ENCODE results near the gene FHIP2A.
"Not testable (repeated sequence)": the region's sequence is repeated elsewhere in the genome, so short reads cannot be mapped to it uniquely, and the experiment has no call there.

FHIP2A gene, protein sequence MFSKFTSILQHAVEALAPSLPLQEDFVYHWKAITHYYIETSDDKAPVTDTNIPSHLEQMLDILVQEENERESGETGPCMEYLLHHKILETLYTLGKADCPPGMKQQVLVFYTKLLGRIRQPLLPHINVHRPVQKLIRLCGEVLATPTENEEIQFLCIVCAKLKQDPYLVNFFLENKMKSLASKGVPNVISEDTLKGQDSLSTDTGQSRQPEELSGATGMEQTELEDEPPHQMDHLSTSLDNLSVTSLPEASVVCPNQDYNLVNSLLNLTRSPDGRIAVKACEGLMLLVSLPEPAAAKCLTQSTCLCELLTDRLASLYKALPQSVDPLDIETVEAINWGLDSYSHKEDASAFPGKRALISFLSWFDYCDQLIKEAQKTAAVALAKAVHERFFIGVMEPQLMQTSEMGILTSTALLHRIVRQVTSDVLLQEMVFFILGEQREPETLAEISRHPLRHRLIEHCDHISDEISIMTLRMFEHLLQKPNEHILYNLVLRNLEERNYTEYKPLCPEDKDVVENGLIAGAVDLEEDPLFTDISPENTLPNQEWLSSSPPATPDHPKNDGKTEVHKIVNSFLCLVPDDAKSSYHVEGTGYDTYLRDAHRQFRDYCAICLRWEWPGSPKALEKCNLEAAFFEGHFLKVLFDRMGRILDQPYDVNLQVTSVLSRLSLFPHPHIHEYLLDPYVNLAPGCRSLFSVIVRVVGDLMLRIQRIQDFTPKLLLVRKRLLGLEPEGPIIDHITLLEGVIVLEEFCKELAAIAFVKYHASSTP

DNA sequence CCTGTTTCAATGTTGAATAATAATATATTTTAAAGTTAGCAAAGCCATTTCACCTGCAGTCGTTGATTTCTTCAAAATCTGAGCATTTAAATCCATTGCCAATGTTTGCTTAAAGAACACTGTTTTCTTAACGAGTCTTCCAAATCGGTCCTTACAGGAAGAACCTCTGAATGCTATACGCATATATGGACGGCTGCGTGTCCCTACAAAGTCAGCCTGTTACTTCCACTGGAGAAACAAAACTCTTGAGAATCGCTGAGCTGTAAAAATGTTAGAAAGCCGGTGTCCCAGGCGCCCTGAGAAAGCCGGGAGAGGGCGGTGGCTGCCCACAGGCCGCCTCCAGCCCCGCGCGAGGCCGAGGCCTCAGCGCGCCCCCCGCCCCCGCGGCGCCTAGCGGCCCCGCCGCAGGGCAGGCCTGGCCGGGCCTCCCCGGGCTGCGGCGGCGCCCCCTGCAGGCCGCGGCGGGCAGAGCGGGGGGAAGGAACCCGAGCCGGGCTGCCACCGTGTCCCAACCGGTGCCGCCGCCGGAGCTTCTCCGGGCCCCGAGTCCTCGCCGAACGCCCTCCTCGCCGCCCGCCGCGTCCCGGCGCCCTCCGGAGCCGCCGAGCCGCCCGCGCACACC, at the start of gene FHIP2A:
Gene FHIP2A, plus strand, starts transcription at position 488 of the 622 bp plus-strand sequence. CDS start 299 bp downstream, outside the sequence.
- DNase-seq: peak; percentile 84

DNA sequence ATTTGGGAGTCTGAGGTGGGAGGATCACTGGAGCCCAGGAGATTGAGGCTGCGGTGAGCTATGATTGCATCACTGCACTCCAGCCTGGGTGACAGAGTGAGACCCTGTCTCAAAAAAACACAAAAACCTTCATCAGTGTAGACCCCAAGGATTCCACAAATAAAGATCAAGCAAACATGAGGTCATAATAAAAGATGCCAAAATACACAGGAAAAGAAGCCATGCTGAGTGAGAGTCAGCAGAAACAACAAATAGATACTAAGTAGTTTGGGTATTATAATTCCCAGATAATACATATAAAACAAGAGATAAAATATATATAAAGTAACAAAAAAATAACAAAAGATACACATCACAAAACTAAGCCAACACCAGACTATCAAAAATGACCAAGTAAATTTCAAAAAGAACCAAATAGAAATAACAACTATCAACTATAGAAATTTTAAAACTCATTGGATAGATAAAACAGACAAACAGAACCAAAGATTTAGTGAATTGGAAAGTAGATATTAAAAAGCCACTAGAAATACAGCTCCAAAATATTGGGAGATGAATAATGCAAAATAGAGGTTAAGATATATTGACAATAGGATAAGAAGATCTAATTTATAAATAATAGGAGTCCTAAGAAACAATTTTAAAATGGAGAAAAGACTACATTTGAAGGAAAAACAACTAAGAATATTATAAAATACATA, 48.9 kb upstream of the FHIP2A start:
- no peak for DNase-seq

DNA sequence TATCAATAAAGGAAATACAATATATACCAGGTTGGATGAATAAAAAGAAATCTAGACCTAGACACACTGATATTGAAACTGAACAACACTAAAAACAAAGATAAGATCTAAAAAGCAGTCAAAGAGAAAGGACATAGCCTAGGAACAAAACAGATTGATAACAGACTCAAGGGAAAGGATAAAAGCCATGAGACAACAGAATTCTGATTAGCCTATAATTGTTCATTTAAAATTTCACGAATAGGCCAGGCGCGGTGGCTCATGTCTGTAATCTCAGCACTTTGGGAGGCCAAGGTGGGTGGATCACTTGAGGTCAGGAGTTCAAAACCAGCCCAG, 48.4 kb upstream of the FHIP2A start:
- no peak for DNase-seq

DNA sequence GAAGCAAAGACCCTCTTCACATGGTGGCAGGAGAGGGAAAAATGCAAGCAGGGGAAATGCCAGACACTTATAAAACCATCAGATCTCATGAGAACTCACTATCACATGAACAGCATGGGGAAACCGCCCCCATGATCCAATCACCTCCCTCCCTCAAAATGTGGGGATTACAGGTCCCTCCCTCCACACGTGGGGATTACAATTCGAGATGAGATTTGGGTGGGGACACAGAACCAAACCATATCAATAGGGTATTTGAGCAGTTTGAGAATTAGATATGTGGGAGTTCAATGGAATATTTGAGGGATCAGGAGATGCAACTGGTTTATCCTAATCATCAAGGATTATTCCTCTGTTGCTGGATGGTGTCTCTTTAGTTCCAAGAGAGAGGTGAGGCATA, 46.5 kb upstream of the FHIP2A start:
- DNase-seq: not testable (repeated sequence)

DNA sequence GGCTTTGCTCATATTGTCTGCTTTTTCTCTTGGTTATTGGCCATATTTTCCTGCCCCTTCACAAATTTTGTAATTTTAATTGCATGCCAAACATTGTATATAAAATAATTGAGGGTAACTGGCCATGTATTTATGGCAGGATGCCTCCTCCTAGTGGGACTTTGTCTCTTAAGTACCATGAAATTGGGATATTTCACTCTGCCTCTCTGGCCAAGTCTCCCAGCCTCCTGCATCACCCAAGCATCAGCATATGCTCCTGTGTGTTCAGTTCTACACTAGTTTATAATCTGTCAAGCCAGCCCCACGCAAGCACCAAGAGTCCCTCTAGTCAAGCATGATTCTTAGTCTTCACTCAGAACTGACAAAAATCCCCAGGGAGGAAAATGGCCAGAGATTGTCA, 44.2 kb upstream of the FHIP2A start:
- DNase-seq: no peak

DNA sequence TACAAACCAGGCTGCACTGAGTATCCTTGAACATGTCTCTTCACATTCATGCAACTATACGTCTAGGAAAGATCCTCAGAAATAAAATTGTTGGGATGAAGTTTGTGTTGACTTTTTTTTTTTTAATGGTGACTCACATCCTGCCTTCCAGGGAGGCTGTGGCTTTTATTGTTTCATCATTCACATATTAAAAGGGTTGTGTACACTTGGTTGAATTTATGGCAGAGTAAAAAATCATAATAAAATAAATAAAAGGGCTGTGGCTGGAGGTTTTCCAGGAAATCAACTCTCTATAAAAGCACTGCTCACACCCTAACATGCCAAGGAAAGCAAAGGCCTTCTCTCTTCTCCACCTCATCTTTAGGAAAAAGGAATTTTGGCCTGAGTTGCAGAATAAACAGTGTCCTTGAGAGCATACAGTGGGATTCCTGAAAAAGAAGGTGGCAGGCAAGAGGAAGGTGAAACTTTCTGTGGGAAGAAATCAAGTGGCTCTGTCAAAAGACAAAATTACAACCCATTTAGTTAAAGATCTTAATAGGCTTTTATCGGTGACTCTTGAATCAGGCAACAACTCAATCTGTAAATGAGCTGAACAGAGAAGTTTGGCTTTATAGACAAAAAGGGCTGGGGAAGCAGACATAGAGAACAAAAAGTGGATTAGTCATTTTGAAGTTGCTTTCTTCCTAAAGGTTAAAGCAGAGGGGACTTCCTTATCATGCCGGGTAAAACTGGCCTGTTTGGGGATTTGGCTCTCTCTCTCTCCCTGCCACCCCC, 41.6 kb upstream of the FHIP2A start:
- DNase-seq: peak; percentile 92

DNA sequence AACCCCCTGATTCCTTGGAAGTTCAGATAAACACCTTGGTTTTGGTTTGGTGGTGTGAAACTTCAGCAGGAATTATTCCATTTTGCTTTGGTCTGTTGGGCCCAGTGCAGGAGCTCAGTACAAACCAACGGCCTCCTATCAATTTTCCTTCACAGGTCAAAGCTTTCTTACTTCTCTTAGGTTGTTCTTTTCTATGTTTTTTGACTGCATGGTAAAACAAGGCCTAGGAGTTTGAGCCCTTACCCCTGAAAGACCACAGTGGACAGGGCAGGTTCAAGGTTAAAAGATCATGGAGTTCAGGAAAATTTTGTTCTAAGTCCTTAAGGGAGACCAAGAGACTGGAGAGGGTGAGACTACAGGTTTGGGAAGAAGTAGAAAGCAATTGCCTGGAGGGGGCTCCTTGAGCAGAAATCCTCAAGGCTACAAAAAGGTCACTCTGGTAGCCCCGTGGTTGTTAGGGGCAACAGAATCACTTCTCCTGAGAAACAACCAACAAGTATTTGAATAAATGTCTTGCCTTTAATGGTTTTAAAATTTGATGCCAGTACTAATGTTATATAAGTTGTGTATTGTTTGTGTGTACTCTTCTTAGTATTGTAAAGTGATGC, 40.9 kb upstream of the FHIP2A start:
- no peak for DNase-seq

DNA sequence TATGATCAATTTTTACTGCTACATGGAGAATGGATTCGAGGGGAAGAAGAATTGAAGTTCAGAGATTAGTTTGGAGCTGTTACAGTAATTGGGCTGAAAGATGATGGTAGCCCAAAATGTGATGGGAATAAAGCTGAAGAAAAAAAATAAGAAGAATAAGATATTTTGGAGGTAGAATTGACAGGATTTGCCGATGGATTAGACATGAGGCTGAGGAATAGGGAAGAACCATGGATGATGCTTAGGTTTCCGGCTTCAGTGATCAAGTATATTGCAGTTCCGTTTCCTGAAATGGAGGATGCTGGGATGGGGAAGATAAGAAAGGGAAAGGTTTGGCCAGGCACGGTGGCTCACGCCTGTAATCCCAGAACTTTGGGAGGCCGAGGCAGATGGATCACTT, 38.9 kb upstream of the FHIP2A start:
- DNase-seq: no peak

DNA sequence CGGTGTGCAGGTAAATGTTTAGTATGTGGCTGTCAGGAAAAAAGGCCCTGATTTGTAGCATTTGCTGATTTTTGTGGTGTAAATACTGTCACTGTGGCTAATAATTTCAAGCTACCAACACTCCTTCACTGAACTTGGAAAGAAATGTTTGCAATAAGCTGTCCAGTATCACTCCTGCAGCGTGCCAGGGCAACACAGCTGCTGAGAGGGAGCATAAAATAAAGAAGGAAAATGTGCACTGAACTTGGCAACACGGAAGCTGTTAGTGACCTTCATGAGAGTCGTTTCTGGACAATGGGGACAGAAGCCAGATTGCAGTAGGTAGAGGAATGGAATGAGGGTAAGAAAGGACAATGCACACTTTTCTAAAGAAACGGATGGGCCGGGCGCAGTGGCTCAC, 37.9 kb upstream of the FHIP2A start:
- DNase-seq: no peak

DNA sequence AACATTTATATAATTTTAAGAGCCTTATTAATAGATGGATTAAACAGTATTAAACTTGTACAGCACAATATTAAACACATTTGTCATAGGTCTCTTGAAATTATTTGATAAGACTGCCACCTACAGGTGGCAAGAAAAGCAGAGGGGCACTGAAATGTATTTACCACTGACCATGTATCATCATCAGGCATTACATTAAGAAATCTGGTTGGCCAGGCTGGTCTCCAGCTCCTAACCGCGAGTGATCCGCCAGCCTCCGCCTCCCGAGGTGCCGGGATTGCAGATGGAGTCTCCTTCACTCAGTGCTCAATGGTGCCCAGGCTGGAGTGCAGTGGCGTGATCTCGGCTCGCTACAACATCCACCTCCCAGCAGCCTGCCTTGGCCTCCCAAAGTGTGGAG, 35.1 kb upstream of the FHIP2A start:
- peak; percentile 56 for DNase-seq

DNA sequence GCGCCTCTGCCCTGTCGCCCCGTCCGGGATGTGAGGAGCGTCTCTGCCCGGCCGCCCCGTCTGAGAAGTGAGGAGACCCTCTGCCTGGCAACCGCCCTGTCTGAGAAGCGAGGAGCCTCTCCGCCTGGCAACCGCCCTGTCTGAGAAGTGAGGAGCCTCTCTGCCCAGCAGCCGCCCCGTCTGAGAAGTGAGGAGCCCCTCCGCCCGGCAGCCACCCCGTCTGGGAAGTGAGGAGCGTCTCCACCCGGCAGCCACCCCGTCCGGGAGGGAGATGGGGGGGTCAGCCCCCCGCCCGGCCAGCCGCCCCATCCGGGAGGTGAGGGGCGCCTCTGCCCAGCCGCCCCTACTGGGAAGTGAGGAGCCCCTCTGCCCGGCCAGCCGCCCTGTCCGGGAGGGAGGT, 34.4 kb upstream of the FHIP2A start:
- DNase-seq: not testable (repeated sequence)

DNA sequence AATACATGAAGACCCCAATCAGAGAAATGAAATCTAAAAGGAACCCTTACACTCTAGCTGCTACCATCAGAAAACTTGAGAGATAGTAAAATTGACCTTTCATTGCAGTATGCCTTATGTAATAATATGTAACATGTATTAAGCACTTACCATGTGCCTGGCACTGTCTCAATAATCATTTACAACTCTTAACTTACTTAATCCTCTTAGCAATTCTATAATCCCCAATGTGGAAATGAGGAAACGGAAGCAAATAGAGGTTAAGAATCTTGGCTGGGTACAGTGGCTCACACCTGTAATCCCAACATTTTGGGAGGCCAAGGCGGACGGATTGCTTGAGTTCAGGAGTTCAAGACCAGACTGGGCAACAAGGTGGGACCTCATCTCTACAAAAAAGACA, 29.8 kb upstream of the FHIP2A start:
- DNase-seq: no peak

DNA sequence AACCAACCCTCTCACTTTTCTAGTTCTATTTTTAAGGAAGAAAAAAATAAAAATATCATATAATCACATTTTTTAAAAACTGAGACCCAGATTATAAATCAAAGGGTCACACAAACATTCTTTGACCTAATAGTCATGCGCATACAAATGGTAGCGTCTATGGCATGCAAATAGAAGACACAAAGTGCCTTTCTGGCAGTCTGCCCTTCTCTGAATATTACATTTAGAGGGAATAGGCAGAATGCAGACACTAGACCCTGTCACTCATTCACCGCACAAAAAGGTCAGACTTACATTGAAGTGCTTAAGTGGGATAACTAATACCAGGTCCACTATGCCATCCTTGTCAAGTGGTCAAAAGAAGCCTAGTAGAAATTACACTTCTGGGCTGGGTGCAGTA, 26.5 kb upstream of the FHIP2A start:
- DNase-seq: peak; percentile 21

DNA sequence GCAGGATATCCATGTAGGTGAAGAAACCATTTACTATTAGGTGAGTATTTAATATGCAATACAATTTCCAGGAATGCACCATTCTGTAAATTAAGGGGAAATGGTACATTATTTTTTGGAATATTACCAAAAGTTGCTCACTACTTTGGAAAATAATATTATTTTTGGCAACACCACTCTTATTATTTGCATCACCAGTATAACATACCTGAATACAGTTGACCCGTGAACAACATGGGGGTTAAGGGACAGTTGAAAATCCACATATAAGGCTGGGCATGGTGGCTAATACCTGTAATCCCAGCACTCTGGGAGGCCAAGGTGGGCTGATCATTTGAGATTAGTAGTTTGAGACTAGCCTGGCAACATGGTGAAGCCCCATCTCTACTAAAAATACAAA, 21.2 kb upstream of the FHIP2A start:
- DNase-seq: no peak

DNA sequence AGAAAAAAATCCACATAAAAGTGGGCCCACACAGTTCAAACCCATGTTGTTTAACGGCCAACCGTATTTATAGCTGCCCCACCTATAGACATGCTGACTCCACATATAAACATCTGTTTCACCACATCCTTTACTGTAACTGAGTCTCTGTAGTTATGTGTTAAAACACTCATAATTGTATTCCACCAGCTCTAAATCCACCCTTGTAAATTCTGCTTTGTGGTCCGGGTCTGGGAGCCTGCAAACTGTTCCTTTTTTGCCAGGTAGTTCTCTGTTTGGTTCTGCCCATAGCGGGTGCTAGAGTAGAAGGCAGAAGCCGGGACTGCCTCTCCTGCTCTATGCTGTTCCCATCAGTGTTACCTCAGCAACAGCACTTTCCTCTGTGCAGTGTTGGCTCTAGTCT, 20.2 kb upstream of the FHIP2A start:
- DNase-seq: no peak

DNA sequence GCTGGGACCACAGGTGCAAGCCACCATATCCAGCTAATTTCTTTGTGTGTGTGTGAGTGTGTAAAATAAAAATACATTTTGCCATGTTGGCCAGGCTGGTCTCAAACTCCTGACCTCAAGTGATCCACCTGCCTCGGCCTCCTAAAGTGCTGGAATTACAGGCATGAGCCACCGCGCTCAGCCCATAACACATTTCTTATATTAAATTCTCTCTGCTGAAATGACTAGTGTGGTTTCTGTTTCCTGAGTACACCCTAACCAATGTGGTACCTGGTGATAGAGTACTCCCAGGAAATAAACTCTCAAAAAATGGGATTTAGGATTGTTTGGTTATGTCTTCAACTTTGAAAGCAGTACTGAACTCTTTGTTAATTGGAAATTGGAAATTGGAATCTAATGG, 19.4 kb upstream of the FHIP2A start:
- no peak for DNase-seq

DNA sequence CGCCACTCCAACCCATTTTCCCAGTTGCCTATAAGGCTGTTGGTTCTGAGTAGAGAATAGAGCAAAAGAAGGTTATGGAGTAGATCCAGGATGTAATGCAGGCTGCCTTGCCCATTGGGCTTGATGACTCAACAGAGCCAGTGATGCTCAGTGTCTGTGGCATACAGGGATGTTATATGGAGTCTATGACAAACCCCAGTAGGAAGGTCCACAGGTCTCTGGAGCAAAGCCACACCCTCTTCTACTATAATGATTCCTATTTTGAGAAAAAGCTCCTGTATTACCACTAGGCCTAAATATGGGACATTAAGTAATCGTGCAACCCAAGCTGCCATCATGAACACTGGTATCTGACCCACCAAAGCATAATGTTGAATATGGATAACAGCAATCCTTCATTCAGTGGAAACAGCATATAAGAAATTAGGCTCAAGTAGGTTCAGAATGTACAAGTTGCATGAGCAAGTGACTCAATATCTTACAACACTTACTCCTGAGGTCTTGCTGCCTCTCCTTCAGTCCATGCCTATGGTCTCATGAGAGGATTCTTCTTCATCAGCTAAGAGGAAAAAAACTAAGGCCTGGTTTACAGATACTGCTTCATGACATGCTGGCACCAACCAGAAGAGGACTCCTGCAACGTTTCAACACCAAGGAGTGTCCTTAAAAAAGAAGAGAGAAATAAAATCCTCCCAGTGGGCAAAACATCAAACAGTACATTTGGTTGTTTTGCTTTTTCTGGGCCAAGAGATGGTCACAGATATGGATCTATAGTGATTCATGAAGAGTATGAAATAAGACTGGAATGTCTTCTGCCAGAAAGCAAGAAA, 14.8 kb upstream of the FHIP2A start:
- DNase-seq: no peak

DNA sequence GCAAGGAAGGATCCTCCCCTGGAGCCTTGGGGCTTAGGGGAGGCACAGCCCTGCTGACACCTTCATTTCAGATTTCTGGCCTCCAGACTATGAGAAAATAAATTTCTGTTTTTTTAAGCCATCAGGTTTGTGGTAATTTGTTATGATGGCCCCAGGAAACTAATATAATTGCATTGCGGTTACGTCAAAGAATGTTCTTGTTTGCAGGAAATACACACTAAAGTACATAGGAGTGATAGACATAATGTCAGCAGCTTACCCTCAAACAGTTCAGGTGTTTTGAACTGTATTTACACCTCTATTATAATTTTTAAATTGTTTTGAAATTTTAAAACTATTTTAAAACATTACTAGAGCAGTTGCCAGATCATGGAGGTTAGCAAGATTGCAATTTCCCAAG, 12.6 kb upstream of the FHIP2A start:
- no peak for DNase-seq

DNA sequence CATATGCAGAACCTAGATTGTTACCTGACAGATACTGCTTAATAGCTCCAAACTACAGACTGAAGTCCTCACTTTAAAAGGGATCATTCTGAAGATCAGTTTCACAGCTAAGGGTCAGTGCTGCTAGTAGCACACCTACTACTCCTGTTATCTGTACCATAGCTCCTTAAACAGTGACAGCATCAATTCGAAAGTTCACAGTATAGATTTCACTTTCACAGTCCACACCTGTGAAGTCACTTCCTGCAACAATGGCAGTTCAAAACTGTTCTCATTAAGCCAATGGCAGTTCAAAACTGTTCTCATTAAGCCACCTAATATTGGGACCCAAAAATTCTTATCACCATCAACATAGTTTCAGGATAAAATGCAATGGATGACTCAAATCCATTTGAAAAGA, 10.7 kb upstream of the FHIP2A start:
- no peak for DNase-seq

DNA sequence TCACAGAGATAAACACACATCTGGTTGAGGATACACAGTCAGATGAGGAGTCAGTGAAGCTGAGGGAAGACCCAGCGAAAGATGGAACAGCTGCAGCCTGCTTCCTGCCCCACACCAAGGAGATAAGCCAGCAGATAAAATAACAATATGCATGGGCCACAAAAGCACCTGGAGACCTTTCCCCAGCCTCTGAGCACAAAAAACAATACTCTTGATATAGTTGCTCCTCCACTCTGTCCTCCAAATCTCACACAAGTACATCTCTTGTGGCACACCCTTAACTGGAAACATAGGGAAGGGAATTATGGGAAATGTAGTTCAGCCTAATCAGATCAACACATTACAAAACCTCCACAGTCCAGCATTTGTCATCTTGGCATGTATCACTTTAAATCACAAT, 9.7 kb upstream of the FHIP2A start:
- DNase-seq: no peak

DNA sequence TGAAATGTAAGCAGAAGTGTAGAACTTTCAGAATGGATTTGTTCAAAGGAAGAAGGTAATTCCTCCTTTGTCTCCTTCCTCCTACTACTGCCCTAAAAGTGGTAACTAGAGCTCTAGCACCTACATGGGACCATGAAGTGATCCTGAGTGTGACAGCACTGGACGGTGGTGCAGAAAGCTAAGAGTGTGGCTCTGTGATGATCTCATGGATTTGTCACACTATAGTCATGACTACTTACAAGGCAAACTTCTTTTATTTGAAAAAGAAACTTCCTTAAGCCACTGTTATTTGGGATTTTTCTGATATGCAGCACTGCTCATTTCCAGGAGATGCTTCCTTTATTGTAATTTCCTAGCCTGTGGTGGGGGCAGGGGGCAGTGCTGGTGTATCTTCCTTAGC, 5.8 kb upstream of the FHIP2A start:
- DNase-seq: no peak
